Measurements from ENCODE around the gene GPR107.

GPR107 gene

DNA sequence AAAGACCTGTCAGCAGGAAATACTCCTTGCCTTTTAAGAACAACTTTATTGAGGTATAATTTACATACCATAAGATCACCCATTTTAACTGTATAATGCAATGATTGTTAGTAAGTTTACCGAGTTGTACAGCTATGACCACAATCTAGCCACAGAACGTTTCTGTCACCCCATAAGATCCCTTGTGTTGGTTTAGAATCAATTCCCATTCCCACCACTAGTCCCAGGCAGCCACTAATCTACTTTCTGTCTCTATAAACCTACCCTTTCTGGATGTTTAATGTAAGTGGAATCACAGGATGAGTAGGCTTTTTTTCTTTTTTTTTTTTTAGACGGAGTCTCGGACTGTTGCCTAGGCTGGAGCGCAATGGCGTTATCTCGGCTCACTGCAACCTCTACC lies 4.4 kb downstream of the GPR107 start:
- no peak for DNase-seq

GRCh38 chr9:130058887-130059286 lies 5.2 kb downstream of the GPR107 start:
- no peak for DNase-seq

DNA sequence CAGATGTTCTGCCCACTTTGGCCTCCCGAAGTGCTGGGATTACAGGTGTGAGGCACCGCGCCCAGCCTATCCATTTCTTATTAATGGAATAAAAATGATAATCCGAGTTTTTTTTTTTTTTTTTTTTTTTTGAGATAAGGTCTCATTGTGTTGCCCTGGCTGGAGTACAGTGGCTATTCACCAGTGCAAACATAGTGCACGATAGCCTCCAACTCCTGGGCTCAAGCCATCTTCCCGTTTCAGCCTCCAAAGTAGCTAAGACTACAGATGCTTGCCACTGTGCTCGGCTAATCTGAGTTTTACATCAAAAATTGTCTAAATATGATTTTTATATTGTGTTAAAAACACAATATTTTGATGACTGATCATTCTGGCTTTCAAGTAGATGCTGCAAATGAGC lies 6.6 kb downstream of the GPR107 start:
- no peak for DNase-seq

- DNase-seq: no peak
Measured at GRCh38 chr9:130062750-130063149, 9.0 kb downstream of the GPR107 start.

- DNase-seq: no peak
Measured at GRCh38 chr9:130064621-130065020, 10.9 kb downstream of the GPR107 start.

DNA sequence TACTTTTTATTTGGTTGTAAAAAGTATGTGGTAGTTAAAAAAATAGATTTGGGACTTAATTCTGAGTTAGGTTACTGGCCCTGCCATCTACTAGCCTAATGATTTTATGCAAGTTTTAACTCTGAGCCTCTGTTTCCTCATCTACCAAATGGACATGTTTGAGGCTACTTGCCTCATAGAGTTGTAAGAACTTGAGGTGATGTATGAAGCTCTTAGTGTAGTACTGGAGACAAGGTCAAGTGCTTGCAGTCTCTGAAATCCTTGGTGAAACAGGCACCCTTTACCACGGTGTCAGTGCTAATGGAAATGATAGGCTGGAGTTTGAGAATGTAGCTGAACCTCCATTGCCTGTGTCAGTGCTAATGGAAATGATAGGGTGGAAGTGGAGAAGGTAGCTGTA lies 15.3 kb downstream of the GPR107 start:
- no peak for DNase-seq

- no peak for DNase-seq
Measured at GRCh38 chr9:130072515-130073235, 19.0 kb downstream of the GPR107 start.

DNA sequence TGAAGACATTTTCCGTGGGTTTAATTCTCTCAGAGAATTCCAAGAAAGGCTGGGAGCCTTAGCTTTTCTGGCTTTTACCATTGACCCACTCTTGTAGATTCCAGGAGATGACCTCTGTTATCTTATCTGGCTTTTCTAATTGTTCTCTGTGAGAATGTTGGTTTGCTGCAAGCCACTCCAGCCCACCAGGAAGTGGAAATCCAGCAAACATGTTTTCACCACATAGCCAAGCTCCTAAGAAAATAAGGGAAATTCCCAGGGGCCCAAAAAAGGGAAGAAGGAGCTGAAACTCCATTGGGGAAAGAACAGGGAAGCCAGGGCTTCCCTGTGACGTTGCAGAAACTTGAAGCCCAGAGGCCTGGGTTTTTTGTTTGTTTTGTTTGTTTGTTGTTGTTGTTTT lies 19.7 kb downstream of the GPR107 start:
- no peak for DNase-seq

GRCh38 chr9:130078547-130078946 lies 24.8 kb downstream of the GPR107 start:
- DNase-seq: no peak

DNA sequence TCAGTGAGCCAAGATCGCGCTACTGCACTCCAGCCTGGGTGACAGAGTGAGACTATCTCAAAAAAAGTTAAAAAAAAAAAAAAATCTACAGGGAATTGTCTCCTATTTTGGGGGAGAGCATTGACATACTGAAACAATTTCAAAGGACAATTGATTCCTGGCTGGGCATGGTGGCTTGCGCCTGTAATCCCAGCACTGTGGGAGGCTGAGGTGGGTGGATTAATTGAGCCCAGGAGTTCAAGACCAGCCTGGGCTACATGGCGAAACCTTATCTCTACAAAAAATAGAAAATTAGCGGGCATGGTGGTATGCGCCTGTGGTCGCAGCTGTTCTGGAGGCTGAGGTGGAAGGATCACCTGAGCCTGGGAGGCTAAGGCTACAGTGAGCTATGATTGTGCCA lies 30.6 kb downstream of the GPR107 start:
- no peak for DNase-seq

- DNase-seq: no peak
Measured at GRCh38 chr9:130088051-130088450, 34.3 kb downstream of the GPR107 start.

DNA sequence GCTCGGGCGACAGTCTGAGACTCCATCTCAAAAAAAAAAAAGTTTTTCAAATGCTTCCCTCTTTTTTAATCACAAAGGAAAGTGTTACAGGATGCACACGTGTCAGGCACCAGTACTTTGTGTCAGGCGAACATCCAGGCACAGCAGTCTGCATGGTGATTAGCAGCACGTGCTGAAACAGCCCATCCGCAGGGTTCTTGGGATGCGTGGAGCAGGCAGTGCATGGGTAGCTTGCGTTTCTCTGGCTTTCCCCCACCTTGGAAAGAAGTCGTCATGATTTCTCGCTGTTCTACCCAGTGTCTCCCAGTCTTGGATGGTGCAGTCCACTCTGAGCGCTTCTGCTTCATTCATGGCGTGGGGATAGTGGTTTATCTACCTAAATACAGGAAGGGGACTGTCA lies 35.4 kb downstream of the GPR107 start:
- DNase-seq: no peak

GRCh38 chr9:130090915-130091314 lies 37.2 kb downstream of the GPR107 start:
- no peak for DNase-seq

DNA sequence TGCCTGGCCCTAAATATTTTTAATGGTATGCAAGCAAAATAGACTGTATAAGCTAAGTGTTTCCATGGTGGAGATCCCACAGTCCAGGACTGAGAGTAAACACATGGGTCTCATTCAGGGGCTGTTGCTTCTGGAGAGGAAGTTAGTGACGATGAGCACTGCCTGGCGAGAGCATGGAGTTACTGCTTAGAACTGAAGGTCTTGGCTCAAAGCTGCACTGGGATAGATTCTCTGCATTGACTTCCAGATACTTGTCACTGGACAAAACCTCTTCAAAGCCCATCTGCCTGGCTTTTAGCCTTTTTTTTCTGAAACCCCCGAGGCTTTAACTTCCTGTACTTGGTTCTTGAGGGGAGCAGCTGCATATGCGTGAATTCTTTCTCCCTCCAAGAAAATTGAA lies 39.2 kb downstream of the GPR107 start:
- DNase-seq: no peak

DNA sequence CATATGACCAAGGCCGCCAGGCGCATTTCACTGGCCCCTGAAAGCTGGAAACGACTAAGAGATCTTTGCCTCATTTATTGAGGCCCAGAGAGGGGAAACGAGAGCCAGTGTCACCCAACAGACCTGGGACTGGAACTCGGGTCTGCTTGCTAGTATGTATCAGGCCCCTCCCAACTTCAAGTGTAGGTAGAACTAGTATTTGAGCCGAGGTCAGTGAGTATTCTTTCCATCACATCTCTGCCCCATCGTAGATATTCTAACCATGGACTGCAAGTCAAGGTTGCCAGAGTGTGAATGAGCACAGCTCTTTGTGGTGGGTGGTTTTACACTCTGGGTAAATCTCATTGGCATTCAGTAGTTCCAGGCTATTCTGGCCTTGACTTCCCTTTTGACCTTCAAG lies 42.2 kb downstream of the GPR107 start:
- DNase-seq: no peak

DNA sequence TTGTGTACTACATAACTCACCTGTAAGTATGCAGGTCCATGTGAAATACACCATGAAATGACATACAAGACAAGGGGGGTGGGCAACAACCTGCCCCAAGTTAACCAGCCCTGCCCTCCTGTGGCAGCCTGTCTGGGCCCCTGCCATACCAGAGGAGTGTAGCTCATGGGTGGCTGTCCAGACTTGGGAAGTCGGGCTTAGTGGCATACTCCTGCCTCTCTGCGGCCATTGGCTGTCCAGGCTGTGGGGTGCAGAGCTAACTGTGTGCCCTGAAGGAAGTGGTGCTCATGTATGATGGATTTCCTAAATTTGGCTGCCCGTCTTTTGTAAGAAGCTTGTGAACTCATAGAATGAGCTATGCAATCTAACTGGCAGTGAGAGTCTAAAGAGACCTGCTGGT lies 47.0 kb downstream of the GPR107 start:
- DNase-seq: no peak

GRCh38 chr9:130101915-130102314 lies 48.2 kb downstream of the GPR107 start:
- no peak for DNase-seq

DNA sequence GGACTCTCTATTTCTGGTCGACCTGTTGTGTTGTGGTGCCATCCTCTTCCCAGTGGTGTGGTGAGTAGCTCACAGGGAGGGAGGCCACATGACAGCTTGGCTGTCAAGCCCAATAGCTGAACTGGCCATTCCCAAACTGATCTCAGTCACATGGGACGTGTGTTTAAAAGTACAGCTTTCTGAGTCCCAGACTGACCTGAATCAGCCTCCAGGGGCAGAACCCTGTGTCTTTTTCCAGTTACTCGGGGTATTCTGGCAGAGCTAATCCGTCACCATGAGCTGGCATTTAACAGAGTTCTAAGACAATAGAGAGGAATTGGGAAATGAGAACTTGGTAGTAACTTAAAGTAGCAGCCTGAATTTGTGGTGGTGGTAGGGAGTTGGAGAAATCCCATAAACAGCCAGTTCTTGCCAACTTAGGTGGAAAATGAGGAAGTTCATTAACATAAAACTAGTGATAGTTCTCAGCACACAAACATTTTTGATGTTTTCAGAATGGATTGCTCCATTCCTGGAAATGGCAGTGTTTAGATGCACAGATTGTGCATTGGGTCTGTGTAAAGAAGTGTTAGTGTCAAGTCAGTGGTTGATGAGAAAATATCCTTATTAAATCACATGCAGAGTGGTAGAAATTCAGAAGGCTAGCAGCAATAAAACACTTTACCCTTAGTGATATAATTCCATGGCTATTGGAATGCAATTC lies 50.9 kb downstream of the GPR107 start:
- no peak for DNase-seq

DNA sequence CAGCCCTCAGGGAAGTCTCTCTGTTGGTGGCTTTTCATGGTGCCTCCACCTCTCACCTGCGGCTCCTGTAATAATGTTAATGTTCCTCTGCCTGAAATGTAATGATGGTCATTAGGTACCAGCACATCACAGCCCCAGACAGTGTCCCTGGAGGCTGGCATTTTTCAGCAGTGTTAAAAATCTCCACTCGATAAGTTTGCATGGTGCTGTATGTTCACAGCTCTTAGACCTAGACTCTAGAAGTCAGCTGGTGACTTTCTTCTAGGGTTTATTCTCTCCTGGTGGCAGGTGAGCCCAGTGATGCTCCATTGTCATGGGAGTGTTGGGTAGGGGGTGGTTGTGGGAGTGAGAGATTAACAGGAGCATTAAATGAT lies 53.1 kb downstream of the GPR107 start:
- DNase-seq: no peak

DNA sequence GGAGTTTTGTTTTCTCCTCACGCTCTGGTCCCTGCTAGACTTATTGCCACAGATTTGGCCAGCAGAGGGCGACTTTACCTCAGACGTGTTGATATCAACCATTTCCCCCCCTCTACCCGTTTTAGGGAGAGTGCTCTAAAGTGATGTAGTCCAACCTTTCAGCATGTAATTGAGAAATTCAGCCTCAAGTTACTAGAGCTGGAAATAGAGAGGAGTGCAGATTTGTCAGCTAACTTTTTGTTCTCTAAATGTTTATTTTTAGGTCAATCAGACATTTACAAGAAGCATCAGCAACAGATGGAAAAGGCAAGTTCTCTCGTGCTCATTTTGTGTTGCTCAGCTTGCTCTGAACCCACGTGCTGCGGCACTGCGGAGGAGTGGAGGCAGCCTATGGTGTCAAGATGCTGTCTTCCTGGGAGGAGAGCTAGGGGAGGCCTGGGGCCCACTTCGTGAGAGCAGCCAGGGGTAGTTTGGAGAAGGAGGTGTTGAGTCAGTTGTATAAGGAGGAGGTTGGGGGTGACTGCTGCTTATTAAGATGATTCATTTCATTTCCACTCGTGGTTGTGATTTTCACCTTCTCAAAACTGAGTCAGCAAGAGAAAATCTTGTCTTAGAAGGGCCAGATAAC lies 53.6 kb downstream of the GPR107 start:
- peak; percentile 89 for DNase-seq

DNA sequence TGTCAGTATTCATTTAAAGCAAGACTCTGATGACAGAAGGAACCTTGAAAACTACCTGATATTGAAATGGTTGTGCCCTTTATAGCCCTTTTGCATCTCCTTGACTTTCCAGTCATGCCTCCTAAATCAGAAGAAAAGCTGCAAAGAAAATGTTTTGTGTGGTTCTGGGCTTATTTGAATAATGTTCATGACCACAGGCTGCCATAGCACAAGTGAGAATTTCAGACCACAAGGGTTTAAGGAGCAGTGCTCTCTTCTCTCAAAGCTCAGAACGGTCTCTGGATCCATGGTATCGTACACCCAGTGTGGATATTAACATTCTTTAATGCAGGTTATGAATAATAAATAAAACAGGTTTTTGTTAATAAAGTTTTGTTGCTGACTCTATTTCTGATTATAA lies 54.2 kb downstream of the GPR107 start:
- no peak for DNase-seq

DNA sequence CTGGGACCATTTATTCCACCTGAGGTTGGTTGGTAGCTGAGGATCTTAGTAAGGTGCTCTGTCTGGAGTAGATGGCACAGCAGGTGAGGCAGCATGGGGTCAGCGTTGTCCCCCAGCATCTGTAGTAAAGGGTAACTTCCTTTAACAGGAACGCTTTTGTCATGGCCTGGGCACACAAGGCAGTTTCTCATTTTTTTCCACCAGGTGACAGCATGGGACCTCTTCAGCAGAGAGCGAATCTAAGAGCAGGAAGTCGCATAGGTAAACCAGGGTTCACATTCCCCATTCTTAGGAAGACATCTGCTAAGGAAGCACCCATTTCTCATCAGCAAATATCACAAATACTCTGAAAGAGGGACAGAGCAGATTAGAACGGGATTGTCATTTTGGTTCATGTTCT lies 56.5 kb downstream of the GPR107 start:
- DNase-seq: no peak

DNA sequence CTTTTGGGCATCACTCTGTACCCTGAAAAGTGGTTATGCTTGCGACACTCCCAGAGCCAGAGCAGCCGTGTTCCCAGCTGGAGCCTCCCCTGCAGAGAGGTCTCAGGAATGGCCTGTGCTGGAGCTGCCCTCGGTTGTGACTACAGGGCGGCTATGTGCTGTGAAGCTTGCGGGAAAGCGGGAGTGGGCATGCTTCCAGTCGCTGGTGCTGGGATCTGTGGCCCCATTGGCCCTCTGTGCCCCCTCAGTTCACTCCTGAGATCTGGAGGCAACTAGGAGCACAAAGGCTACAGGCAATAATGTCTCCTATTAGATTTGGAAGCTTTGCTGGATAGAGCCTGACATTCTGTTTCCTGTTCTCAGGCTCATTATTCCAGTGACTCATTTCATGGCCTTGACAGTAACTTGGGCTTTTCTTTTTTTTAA lies 56.9 kb downstream of the GPR107 start:
- no peak for DNase-seq

DNA sequence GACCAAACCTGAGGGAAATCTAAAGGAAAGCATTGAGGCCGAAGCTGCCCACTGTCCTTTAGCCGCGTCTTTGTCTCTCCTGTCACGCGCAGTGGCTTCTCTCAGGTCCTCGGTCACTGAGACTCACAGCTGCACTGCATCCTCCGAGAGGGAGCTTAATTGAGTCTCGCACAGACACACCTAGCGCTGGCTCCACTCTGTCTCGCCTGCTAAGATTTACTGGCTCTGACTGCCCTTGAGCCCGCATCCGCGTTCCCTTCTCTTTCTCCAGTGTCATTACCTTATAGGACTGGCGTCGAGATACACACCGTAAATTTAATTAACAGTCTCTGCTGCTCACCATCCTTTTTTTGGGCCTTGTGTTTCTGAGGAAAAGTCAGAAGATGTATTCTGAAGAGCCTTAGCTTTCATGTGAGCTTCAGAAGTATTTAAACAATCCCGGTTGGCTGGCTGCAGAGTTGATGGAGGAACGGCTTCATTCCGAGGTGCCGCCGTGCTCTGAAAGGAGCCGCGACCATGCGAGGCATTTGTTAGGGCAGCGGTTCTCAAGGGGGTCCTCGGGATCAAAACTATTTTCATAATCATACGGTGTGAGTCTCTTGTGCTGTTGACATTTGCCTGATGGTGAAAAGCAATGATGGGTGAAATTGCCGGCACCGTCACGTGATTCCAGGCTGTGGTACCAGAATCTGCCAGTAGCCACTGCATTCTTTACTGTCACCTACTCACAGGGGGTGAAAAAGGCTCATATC lies 58.3 kb downstream of the GPR107 start:
- no peak for DNase-seq

Measured in stimulated activated CD4-positive, alpha-beta T cell treated with anti-CD3 and anti-CD28 coated beads, Interleukin-4, amount 100 ng/mL, for 24 hours (primary cell).